HUDEP-2 (cell line): ENCODE measurements around the gene GLI2.

Experiments used
- DNase-seq, 76 experiments: peaks; one replicate each; lab custom pipeline; 2025; ENCODE audit not compliant: unreplicated experiment in 76 of 76; lab: John Stamatoyannopoulos, UW

Gene GLI2

GRCh38 chr2:120711694-120712093 lies 24.0 kb upstream of the GLI2 start:
- no peak for DNase-seq

- no peak for DNase-seq
Measured at GRCh38 chr2:120712180-120712681, 23.4 kb upstream of the GLI2 start.

- no peak for DNase-seq
Measured at GRCh38 chr2:120715353-120715752, 20.3 kb upstream of the GLI2 start.

GRCh38 chr2:120715941-120716340 lies 19.7 kb upstream of the GLI2 start:
- DNase-seq = no peak

DNA sequence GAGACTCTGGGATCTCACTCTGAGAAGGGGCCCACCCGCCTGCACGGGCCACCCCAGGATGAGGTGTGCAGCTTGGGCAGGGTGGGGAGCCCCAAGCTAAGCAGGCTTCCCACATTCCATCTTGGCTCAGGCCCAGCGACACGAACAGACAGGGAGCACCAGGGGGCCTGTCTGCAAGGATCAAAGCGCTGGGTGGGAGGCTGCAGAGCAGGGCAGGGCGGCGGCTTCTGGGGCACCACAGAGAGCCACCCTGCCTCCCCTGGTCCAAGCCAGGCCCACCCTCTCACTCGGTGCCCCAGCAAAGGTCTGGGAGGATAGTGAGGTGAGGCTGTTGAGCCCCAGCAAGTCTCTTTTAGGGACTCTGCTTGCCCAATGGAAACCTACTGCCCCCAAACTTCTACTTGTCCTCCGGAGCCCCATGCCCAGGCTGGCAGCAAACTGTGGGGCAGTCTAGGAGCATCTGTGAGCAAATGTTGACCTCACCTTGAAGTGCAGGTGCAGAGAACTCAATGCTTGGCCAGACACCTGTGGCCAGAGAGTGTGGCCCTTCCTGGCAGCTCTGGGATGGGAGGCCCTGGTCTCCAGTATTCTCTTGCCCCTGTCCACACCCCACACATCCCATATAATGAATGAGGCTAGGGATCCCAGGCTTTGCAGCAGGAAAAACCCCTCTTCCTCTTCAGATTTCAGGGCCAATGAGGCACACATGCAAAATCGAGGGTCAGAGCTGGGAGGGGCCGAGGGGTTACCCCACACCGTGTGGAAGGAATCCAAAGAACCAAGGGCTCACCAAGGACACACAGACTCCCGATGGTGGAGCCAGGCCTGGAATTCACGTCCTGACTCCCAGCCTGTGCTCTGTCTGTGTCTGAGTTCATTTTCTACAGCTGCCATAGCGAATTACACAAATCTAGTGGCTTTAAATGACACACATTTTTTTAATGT lies 18.8 kb upstream of the GLI2 start:
- no peak for DNase-seq

DNA sequence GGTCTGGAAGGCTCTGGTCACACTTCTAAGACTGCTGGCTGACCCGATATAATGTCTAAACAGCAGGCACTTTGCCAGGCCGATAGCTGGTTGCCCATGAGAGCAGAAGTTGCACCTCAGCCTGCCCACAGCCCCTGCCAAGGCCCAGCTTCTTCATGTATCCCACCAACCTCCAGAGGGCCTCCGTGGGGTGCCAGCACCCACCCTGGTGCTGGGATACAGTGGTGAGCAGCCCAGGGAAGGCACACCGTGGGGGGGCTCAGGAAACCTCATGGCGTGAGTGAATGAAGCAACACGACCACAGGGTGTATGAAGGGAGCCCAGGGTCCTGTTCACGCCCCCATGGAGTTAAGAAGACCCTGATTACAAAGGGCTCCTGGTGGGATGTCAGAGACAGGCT lies 16.2 kb upstream of the GLI2 start:
- no peak for DNase-seq

GRCh38 chr2:120720231-120720630 lies 15.4 kb upstream of the GLI2 start:
- DNase-seq = no peak

DNA sequence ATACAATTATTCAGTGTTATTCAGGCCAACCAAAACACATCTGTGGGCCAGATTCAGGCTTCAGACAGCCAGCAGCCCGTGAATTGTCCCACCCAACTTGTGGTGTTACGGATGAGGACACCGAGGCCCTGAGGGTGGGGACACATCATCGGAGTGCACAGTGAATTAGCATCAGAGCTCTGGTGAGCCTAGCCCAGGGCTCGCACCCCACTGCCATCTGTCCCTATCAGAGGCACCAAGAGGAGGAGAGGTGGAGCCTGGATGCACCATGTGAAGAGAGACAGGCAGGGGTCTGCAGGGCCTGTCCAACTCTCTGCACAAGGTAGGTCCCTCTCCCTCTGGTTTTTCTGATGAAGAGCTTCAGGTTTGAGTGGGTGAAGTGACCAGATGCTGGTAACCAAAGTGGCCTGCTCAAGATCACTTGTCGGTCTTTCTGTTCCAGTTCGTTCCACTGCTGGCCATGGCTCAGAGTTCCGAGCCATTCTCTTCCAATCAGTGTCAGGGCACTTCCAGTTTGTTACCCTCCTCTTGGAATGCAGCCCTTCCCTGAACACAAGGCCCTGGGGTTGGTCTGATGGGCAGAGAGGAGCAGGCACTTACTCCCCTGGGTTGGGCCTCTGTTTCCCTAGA lies 14.8 kb upstream of the GLI2 start:
- no peak for DNase-seq

GRCh38 chr2:120722246-120722567 lies 13.5 kb upstream of the GLI2 start:
- no peak for DNase-seq

- DNase-seq = no peak
Measured at GRCh38 chr2:120722568-120723421, 12.9 kb upstream of the GLI2 start.

DNA sequence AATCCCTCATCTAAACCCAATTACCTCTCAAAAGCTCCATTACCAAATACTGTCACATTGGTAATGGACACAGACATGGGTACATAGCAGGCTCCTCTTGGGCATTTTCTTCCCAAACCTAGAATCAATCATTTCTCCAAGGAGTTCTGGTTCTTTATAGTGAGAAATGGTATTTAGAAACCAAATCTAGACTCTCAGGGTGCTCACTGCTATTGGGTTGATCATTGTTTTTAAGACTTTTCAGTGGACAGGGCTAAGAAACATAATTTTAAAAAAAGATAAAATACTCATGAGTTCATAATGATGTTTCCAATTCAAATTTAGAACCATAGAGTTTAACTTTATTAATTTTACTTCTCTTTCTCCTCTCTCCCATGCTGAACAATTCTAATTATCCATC lies 9.4 kb upstream of the GLI2 start:
- no peak for DNase-seq

GRCh38 chr2:120729406-120730399 lies 6.0 kb upstream of the GLI2 start:
- DNase-seq = no peak

DNA sequence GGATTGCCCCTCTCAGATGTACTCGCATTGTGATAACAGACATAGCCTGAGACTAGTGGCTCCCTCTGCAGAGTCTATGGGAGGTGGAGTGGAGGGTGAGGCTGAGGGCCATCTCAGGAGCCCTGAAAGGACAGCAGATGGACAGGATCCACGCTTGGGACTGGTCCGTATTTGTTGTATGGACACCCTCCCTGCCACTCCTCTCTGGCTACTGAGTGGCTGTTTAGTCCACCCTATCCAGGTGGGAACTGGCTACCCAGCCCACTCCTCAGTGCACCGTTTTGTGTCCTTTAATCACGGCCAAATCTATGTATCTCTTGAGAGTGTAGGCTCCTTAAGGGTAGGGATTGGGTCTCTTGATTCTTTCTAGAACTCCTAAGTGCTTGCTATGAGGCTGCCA lies 4.5 kb upstream of the GLI2 start:
- DNase-seq = no peak

DNA sequence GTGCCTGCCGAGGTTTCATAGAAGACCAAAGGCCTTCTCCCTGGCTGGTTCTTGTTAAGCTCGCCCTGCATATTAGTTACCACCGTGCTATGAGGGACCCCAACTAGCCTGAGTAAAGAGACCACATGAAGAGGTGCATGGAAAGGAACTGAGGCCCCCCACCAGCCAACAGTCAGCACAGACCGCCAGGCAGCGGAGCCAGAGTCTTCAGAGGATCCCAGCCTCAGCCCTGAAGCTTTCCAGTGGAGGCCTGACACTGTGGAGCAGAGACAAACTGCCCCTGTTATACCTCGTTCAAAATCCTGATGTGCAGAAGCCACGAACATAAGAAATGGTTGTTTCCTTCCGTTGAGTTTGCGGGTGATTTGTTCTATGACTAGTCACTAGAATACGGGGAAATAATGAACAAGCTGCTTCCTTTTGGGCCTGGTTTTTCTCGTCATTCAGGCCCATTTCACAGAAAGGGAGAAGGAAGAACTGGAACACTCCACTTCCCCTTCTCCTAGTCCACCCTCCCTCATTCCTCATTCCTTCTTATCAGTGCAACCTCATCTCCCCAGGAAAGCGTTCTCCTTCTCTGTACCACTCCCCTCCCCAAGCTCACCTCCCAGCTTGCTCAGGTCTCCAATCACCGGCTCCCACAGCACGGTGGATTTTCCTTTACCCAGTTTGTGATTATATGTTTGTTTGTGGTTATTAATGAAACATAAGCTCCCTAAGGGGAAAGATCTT lies 3.0 kb upstream of the GLI2 start:
- DNase-seq = no peak

DNA sequence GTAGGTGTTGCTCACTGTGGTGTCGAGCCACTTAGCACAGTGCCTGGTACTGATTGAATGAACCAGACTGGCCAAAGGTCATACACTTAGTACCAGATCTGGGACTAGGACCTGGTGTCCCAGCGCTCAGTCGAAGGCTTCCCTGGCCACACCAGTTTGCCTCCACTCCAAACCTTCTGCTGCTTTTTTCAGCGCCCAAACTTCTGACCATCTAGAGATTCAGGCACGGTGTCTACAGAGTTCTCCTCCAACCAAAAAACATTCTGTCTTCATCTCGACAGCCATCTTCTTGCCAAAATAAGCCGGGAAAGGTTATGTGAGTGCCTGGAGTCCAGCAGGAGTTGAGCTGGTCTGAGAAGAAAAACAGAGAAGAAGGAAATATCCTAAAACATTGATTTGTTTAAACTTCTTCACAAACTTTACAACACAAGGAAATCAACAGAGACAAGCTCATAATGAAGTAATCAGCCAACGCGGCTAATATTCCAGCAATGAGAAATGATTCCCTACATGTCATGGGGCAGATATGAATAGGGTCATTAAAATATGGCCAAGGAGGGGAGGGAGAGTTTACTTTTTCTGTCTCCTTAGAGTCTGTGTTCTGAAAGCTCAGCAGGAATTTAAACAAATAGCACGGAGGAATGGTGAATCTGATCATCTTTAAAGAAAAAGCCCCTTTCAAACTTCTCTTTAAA lies 2.3 kb upstream of the GLI2 start:
- DNase-seq = no peak

- DNase-seq = no peak
Measured at GRCh38 chr2:120734930-120735651, 577 bp upstream of the GLI2 start.

- DNase-seq = peak in 1 of 76 experiments; percentile 34
Measured at GRCh38 chr2:120736202-120736623, 545 bp downstream of the GLI2 start.
